Measurements from ENCODE around the gene GPR84. TPM values are rescaled to one million over a fixed set of nuclear protein-coding genes. Genes with fewer than 3 reads are reported as not detected.

GPR84 gene
- total RNA-seq, 1 donor = not detected

GRCh38 chr12:54392485-54393206, 28.4 kb upstream of the GPR84 start:
- H3K4me3 ChIP-seq (ENCODE audit: low read depth, low read length) = no peak overlapping the region
- DNase-seq (ENCODE audit: low read depth) = no peak
- TF ChIP-seq CTCF (IDR thresholded peaks at IDR 0.05; ENCODE audit: insufficient read depth, low read depth, low read length) = no peak

GRCh38 chr12:54390668-54391551, 26.6 kb upstream of the GPR84 start:
- H3K4me3 ChIP-seq (ENCODE audit: low read depth, low read length) = peak overlapping the region; percentile 40
- no peak for DNase-seq (ENCODE audit: low read depth)
- no peak for TF ChIP-seq CTCF (IDR thresholded peaks at IDR 0.05; ENCODE audit: insufficient read depth, low read depth, low read length)

- DNase-seq (ENCODE audit: low read depth) = no peak
- no peak overlapping the region for H3K4me3 ChIP-seq (ENCODE audit: low read depth, low read length)
- no peak for TF ChIP-seq CTCF (IDR thresholded peaks at IDR 0.05; ENCODE audit: insufficient read depth, low read depth, low read length)
Measured at GRCh38 chr12:54390176-54390667, 25.9 kb upstream of the GPR84 start.

GRCh38 chr12:54389607-54390175, 25.4 kb upstream of the GPR84 start:
- no peak for DNase-seq (ENCODE audit: low read depth)
- no peak for TF ChIP-seq CTCF (IDR thresholded peaks at IDR 0.05; ENCODE audit: insufficient read depth, low read depth, low read length)
- no peak overlapping the region for H3K4me3 ChIP-seq (ENCODE audit: low read depth, low read length)

GRCh38 chr12:54389134-54389508, 24.8 kb upstream of the GPR84 start:
- TF ChIP-seq CTCF (IDR thresholded peaks at IDR 0.05; ENCODE audit: insufficient read depth, low read depth, low read length) = no peak
- no peak for DNase-seq (ENCODE audit: low read depth)
- no peak overlapping the region for H3K4me3 ChIP-seq (ENCODE audit: low read depth, low read length)

GRCh38 chr12:54388237-54389133, 24.2 kb upstream of the GPR84 start:
- no peak overlapping the region for H3K4me3 ChIP-seq (ENCODE audit: low read depth, low read length)
- no peak for DNase-seq (ENCODE audit: low read depth)
- no peak for TF ChIP-seq CTCF (IDR thresholded peaks at IDR 0.05; ENCODE audit: insufficient read depth, low read depth, low read length)
